T-helper 1 cell (primary cell): Measurements from ENCODE around the gene UBE2G1.
A peak's percentile ranks its signal among the peaks of the same experiment; 100 is the strongest.
"Not testable (repeated sequence)": the region's sequence is repeated elsewhere in the genome, so short reads cannot be mapped to it uniquely, and the experiment has no call there.

Source experiments
- DNase-seq, 5 donors: peaks; one replicate each; pipeline ENCODE4 v3.0.0-alpha.2; 2012 to 2020

The UBE2G1 gene

DNA sequence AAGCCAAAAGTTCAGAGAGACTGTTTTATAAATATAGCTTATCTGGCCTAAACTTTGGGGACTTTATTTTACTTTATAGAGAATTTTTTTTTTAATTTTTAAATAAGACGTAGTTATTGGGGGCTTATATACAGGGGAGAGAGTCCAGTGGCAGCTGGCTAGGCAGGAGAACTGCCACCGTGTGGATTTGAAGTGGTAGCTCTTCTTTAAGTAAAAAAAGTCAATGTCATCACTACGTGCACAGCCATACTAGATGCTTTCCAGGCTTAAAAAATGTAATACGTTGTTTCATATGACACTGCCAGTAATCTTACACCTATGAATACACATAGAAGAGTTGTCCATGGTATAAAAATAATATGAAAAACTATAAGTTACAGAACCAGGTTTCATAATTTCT is 70.8 kb downstream of the UBE2G1 start:
- DNase-seq: no peak

DNA sequence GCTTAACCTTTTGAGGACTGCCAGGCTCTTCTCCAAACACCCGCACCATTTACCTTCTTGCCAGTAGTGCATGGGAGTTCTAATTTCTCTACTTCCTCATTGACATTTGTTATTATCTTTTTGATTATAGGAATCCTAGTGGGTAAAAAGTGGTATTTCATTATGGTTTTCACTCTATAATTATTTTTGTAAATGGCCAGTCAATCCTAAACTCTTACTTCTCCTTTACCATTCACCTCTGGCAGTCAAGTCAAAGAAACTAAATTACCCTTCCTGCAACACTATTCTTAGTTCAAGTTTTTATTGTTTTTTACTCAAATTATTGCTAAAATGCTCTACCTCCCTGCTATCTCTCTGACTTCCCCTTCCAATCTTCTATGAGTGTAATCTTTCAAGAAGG is 72.9 kb downstream of the UBE2G1 start:
- DNase-seq: no peak

GRCh38 chr17:4287710-4288109 is 78.8 kb downstream of the UBE2G1 start:
- no peak for DNase-seq

- DNase-seq: no peak
Observed at GRCh38 chr17:4276514-4276913, 90.0 kb downstream of the UBE2G1 start.

DNA sequence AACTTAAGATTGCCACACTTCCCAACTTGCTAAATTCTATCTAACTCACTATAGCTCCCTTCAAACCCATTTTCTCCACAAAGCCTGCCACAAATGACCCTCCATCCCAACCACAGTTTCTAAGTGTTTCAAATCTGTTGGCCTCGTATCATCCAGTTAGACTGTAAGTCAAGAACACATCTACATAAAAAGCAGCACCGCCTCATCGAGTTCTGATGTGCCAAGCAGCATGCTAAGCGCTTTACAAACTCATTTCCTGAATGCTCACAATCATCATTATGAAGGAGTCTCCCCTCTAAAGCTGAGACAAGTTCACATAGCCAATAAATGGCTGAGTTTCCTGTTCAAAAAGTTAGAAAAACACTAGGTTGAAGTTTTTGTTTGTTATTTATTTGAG is 93.5 kb downstream of the UBE2G1 start:
- DNase-seq: no peak

- DNase-seq: no peak
Observed at GRCh38 chr17:4272213-4272971, 94.1 kb downstream of the UBE2G1 start.

DNA sequence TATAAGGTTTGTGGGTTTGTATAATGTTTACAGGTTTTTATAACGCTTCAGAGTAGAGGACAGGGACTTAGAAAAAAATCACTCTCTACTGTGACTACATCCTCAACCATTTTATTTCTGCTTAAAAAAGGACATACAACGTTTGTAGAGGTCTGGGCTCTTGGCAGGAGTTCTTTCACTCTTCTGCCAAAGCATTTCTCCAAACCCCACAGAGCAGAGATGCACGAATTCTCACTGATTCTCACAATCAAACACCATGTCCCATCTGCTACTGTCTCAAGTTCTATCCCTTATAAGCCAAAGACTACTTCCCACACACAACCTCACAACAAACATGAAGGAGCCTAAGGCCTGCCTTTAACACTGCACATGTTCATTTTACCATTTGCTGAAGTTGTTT is 95.7 kb downstream of the UBE2G1 start:
- no peak for DNase-seq

DNA sequence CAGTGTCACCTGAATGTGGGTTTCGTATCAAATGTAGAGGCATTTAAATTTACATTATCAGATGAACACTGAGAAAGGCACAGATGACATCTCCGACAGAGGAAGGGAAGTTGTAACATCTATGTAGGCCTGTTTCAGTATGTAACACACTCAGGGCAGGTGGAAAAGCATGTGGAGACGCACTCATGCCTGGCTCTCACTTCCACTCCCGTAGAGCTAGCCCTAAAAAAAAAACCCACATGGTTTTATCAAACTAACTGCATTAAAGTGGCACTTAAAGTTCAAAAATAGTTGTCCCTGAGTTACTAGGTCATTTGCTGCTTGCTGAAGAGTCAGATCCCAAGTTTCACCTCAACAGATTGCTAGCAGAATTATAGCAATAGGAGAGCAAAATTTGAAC is 96.6 kb downstream of the UBE2G1 start:
- DNase-seq: no peak

GRCh38 chr17:4267402-4267801 is 99.1 kb downstream of the UBE2G1 start:
- no peak for DNase-seq

GRCh38 chr17:4266550-4266949 is 99.9 kb downstream of the UBE2G1 start:
- no peak for DNase-seq

GRCh38 chr17:4263282-4264215 is 102.9 kb downstream of the UBE2G1 start, which contains the start of gene ANKFY1:
ANKFY1 (minus strand) TSS chr17:4263979; CDS start chr17:4263941, 38 bp downstream.
- peak; percentile 94 to 98 (median 97) for DNase-seq

DNA sequence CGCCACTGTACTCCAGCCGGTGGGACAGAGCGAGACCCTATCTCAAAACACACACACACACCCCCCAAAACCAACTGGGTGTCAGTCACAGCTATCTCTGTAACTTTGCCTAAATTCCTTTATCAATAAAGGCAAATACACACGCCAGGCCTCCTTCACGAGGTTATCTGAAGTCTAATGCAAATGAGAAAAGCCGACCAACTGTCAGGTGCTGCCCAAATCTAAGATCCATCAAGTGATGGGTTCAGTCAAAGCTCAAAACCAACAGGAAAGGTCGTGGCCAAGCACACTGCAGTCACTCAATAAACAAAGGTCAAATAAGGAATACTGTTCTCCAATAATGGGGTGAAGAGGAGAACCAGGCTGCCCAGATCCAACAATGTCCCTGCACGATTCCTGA is 103.8 kb downstream of the UBE2G1 start:
- no peak for DNase-seq

- DNase-seq: no peak
Observed at GRCh38 chr17:4261452-4261851, 105.0 kb downstream of the UBE2G1 start.

- DNase-seq: no peak
Observed at GRCh38 chr17:4258867-4259266, 107.6 kb downstream of the UBE2G1 start.

DNA sequence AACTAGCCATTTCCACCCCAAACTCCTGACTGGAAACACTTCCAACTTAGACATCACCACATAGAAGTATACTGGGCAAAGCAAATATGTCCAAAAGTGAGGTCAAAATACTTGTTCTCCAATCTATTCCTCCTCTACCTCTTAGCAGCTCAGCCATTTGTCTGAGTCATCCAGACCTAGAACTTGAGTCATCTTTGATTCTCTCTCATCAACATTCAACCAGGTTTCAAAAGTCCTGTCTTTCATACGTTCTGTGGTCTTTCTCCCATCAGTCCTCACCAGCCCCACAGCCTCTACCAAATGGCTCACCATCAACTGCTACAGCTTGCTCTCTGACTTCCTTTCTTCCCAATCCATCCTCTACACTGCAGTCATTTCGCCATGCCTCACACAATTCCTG is 109.5 kb downstream of the UBE2G1 start:
- no peak for DNase-seq

GRCh38 chr17:4255271-4255670 is 111.2 kb downstream of the UBE2G1 start:
- not testable (repeated sequence) for DNase-seq

DNA sequence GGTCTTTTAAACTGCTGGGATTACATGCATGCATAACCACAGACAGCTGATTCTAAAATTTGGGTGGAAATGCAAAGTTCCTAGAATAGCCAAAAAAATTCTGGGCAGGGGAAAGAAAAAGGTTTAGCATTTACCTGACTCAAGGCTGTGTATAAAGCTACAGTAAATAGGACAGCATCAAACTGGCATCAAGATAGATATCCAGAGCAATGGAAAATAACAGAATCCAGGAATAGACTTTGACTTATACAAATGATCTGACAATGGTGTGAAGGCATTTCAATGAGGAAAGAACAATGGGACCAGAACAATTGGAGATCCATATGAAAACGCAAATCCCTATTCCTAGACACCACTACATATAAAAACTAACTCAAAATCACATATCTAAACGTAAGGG is 115.6 kb downstream of the UBE2G1 start:
- no peak for DNase-seq

GRCh38 chr17:4249452-4250029 is 116.9 kb downstream of the UBE2G1 start:
- DNase-seq: no peak

- no peak for DNase-seq
Observed at GRCh38 chr17:4248504-4249277, 117.8 kb downstream of the UBE2G1 start.

- DNase-seq: no peak
Observed at GRCh38 chr17:4247971-4248388, 118.5 kb downstream of the UBE2G1 start.

DNA sequence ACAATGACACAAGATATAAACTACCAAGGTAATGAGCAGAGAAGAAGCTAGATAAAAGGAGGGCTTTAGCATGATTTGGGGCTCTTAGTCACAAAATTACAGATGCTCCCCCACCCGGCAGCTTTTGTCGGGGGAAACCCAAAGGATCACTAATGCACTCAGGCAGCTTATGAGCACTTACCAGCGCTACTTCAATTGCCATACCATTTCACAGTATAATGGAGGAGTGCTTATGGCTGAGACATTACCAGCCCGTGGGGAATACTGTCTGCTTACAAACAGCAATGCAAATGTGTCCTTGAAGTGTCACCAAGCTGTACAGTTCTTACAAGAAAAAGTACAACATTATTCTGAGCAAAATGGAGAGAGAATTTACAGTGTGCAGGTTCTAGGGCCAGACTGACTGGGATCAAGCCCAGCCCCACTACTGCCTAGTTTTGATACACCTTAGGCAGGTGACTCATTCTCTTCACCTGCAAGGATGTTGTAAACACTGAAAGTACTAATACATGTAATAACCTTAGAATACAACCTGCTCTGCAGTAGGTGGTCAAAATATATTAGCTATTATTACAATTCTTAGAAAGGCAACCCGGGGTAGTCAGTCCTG is 119.0 kb downstream of the UBE2G1 start:
- DNase-seq: no peak

GRCh38 chr17:4246674-4247073 is 119.8 kb downstream of the UBE2G1 start:
- DNase-seq: no peak
